ENCODE results near the gene CD44.

CD44 gene

GRCh38 chr11:35241083-35241482 lies 102.1 kb downstream of the CD44 start:
- no peak for DNase-seq

- DNase-seq = no peak
Observed at GRCh38 chr11:35241531-35241930, 102.6 kb downstream of the CD44 start.

- no peak for DNase-seq
Observed at GRCh38 chr11:35242412-35243242, 103.7 kb downstream of the CD44 start.

- no peak for DNase-seq
Observed at GRCh38 chr11:35243774-35244173, 104.8 kb downstream of the CD44 start.

- no peak for DNase-seq
Observed at GRCh38 chr11:35245056-35245455, 106.1 kb downstream of the CD44 start.

GRCh38 chr11:35245786-35246185 lies 106.8 kb downstream of the CD44 start:
- no peak for DNase-seq

- DNase-seq = no peak
Observed at GRCh38 chr11:35246745-35247144, 107.8 kb downstream of the CD44 start.

- DNase-seq = peak; percentile 61
Observed at GRCh38 chr11:35247428-35247827, 108.5 kb downstream of the CD44 start.

GRCh38 chr11:35247863-35248262 lies 108.9 kb downstream of the CD44 start:
- DNase-seq = peak; percentile 18

GRCh38 chr11:35248558-35249323 lies 109.8 kb downstream of the CD44 start:
- DNase-seq = no peak

- DNase-seq = no peak
Observed at GRCh38 chr11:35250192-35250591, 111.2 kb downstream of the CD44 start.

- no peak for DNase-seq
Observed at GRCh38 chr11:35250621-35251020, 111.7 kb downstream of the CD44 start.

GRCh38 chr11:35253237-35253636 lies 114.3 kb downstream of the CD44 start:
- no peak for DNase-seq

- no peak for DNase-seq
Observed at GRCh38 chr11:35255514-35255913, 116.5 kb downstream of the CD44 start.

- DNase-seq = no peak
Observed at GRCh38 chr11:35256296-35256695, 117.3 kb downstream of the CD44 start.

- no peak for DNase-seq
Observed at GRCh38 chr11:35257281-35257680, 118.3 kb downstream of the CD44 start.

GRCh38 chr11:35259529-35259928 lies 120.6 kb downstream of the CD44 start:
- no peak for DNase-seq

GRCh38 chr11:35260342-35260985 lies 121.5 kb downstream of the CD44 start:
- DNase-seq = no peak

- DNase-seq = no peak
Observed at GRCh38 chr11:35261197-35261596, 122.2 kb downstream of the CD44 start.

GRCh38 chr11:35262056-35262455 lies 123.1 kb downstream of the CD44 start:
- no peak for DNase-seq

- DNase-seq = no peak
Observed at GRCh38 chr11:35262735-35263134, 123.8 kb downstream of the CD44 start.

GRCh38 chr11:35265755-35266454 lies 126.9 kb downstream of the CD44 start:
- DNase-seq = no peak

- DNase-seq = no peak
Observed at GRCh38 chr11:35267504-35267903, 128.5 kb downstream of the CD44 start.

Measured in activated effector memory CD4-positive, alpha-beta T cell treated with Interleukin-2 at 50 U/mL for 16 hours (primary cell).